Suprapubic skin (tissue), 4 donors: ENCODE results near the gene PHETA1. TPM values are rescaled to one million over a fixed set of nuclear protein-coding genes. Genes with fewer than 3 reads are reported as not detected.
"Not testable (repeated sequence)": the region's sequence is repeated elsewhere in the genome, so short reads cannot be mapped to it uniquely, and the experiment has no call there.

Experiments
- DNase-seq, 2 donors: peaks; one replicate each; pipeline ENCODE4 v3.0.0-alpha.2; 2019; ENCODE audit warnings: low spot score in 2 of 2
- H3K27ac ChIP-seq: fragments of 200-600 bp; sonication (generic); one replicate; pipeline ENCODE4 v1.5.1; 2019
- H3K27me3 ChIP-seq: fragments of 200-600 bp; sonication (generic); one replicate; pipeline ENCODE4 v1.5.1; 2019
- H3K36me3 ChIP-seq: fragments of 200-600 bp; sonication (generic); one replicate; pipeline ENCODE4 v1.5.1; 2019
- H3K4me1 ChIP-seq: fragments of 200-600 bp; sonication (generic); one replicate; pipeline ENCODE4 v1.5.1; 2019
- H3K4me3 ChIP-seq: fragments of 200-600 bp; sonication (generic); one replicate; pipeline ENCODE4 v1.5.1; 2019; ENCODE audit warnings: mild to moderate bottlenecking
- H3K9me3 ChIP-seq: fragments of 200-600 bp; sonication (generic); one replicate; pipeline ENCODE4 v1.5.1; 2019
- EP300 ChIP-seq: sonication (generic); formaldehyde crosslinking; IDR thresholded peaks from one replicate; pipeline ENCODE4 v1.6.1; 2017; ENCODE audit warnings: antibody characterized with exemption
- POLR2A ChIP-seq, 2 donors: fragments of 450-650 bp; IDR thresholded peaks; one replicate each; pipeline ENCODE4 v1.6.1; 2017; ENCODE audit warnings: antibody characterized with exemption in 2 of 2, mild to moderate bottlenecking in 2 of 2, moderate library complexity in 2 of 2
- POLR2AphosphoS5 ChIP-seq, 3 donors: sonication (generic); formaldehyde crosslinking; IDR thresholded peaks; one replicate each; pipeline ENCODE4 v1.6.1; 2017; ENCODE audit warnings: antibody characterized with exemption in 3 of 3
- WGBS: methylation state at CpG from one replicate; pipeline ENCODE4 v1.1.5; 2018; 5-methylcytosine and 5-hydroxymethylcytosine counted together
- total RNA-seq, 4 donors: library from RNA; depleted of rRNA; stranded (reverse); fragments of >200 nt; gene quantifications; one replicate each; pipeline ENCODE4 v1.1.0, GENCODE V29; 2016
- TF ChIP-seq, protein P1 (sequence below), 2 donors: fragments of 200-600 bp in 1 of 2; fragments of 450-650 bp in 1 of 2; sonication (generic) in 1 of 2; IDR thresholded peaks; one replicate each; pipeline ENCODE4 v1.5.1; 2016 to 2019; ENCODE audit warnings: antibody characterized with exemption in 2 of 2, mild to moderate bottlenecking in 1 of 2, moderate library complexity in 1 of 2

The PHETA1 gene
- total RNA-seq, 4 donors from 2014 or later: 15.9 to 25.7 (median 23.2) TPM

DNA sequence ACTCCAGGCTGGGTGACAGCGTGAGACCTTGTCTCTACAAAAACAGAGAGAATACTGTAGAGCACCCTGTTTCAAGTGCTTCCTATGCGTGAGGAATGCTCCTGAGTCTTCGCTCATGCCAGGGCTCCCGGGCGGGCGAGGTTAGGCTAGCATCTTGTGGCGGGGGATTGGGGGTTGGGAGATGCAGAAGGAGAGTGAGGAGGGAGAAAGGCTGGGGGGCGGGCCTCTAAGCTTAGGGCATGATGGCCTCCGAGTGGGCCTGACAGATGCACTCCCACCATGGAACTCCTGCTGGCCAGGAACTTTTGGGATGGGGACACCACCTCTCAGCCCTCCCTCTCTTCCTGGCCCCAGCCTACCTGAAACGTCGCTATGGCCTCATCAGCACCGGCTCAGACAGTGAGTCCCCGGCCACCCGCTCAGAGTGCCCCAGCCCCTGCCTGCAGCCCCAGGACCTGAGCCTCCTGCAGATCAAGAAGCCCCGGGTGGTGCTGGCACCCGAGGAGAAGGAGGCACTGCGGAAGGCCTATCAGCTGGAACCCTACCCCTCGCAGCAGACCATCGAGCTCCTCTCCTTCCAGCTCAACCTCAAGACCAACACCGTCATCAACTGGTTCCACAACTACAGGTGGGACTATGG lies 27.3 kb downstream of the PHETA1 start:
- TF ChIP-seq POLR2A (IDR thresholded peaks at IDR 0.05) (no peak), POLR2AphosphoS5 (IDR thresholded peaks at IDR 0.05) (no peak), EP300 (no peak)
- TF ChIP-seq, protein P1, sequence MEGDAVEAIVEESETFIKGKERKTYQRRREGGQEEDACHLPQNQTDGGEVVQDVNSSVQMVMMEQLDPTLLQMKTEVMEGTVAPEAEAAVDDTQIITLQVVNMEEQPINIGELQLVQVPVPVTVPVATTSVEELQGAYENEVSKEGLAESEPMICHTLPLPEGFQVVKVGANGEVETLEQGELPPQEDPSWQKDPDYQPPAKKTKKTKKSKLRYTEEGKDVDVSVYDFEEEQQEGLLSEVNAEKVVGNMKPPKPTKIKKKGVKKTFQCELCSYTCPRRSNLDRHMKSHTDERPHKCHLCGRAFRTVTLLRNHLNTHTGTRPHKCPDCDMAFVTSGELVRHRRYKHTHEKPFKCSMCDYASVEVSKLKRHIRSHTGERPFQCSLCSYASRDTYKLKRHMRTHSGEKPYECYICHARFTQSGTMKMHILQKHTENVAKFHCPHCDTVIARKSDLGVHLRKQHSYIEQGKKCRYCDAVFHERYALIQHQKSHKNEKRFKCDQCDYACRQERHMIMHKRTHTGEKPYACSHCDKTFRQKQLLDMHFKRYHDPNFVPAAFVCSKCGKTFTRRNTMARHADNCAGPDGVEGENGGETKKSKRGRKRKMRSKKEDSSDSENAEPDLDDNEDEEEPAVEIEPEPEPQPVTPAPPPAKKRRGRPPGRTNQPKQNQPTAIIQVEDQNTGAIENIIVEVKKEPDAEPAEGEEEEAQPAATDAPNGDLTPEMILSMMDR (IDR thresholded peaks at IDR 0.05): no peak
- no peaks in the 10 kb centered on the region for H3K4me1 ChIP-seq
- no peak for DNase-seq
- WGBS: 92% methylated on average over 10 of the region's 20 CpGs
- H3K36me3 ChIP-seq: no peaks in the 10 kb centered on the region
- H3K4me3 ChIP-seq: no peak overlapping the region
- no peak overlapping the region for H3K27ac ChIP-seq
- H3K27me3 ChIP-seq: no peaks in the 10 kb centered on the region
- no peaks in the 10 kb centered on the region for H3K9me3 ChIP-seq

DNA sequence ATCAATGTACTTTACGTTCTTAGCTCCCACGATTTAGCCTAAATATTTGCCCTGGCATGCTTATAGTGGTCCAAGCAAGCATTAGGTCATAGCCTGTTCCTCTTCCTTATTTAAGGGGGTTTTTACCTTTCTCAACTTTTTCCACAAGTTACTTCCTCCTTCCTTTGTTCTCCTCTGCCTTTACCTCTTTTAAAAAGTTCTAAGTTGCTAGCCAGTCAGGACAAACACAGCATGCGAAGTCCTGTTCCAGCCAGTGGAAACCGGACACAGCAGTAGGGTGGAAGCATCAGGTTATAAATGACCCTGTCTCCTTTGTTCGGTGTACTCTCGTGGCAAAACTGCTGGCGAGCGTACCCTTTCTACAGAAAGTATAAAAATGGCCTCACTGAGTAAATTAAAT lies 28.2 kb downstream of the PHETA1 start:
- H3K4me3 ChIP-seq, H3K27ac ChIP-seq, H3K27me3 ChIP-seq, H3K9me3 ChIP-seq, H3K36me3 ChIP-seq, DNase-seq, H3K4me1 ChIP-seq: not testable (repeated sequence)
- WGBS: 81% methylated on average over 8 of the region's 8 CpGs

DNA sequence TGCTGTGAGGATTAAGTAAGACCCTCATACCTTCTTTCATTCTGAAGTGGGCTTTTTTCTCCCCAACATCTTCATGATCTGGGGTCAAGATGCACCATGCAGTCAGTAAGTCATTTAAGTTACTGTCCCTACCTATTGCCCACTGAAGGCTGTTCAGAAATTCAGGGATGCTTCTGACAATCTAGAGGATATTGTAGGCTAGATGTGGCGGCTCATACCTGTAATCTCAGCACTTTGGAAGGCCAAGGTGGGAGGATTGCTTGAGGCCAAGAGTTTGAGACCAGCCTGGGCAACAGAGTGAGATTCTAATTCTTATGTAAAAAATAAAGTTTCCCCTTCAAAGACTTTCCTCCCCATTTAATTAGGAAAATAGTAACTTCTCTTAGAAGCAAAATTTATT lies 28.7 kb downstream of the PHETA1 start:
- Histone ChIP-seq H3K9me3 (no peaks in the 10 kb centered on the region), H3K36me3 (no peaks in the 10 kb centered on the region), H3K4me3 (no peak overlapping the region), H3K27me3 (no peaks in the 10 kb centered on the region), H3K4me1 (no peaks in the 10 kb centered on the region), H3K27ac (no peak overlapping the region)
- WGBS: 89% methylated on average over 1 of the region's 1 CpG
- DNase-seq: no peak
- TF ChIP-seq POLR2AphosphoS5 (IDR thresholded peaks at IDR 0.05) (no peak), EP300 (no peak), POLR2A (IDR thresholded peaks at IDR 0.05) (no peak)
- TF ChIP-seq, protein P1 (IDR thresholded peaks at IDR 0.05): no peak

DNA sequence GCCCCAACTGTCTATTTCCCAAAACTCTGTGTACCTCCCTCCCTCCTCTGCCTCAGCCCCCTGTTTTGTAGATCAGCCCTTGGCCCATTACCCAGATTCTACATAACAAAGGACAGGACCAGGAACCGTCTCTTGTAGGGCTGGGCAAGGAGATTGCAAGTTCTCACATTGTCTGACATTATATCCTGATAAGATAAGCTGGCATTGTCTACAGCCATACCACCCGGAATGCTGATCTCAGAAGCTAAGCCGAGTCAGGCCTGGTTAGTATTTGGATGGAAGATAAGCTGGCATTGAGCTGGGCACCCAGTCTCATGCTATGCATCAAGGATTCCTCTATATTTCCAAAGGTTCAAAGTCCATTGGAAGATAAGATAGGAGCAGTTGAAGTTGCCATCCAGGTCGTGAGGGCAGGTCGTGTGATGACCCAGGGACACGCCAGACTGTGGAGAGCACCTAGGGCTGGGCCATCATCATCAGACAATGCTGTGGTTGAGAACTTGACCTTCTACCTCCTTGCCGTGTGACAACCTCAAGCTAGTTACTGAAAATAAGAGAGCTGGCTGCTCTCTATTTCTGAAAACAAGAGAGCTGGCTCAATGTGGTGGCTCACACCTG lies 29.5 kb downstream of the PHETA1 start:
- Histone ChIP-seq H3K36me3 (no peaks in the 10 kb centered on the region), H3K9me3 (no peaks in the 10 kb centered on the region), H3K27ac (no peak overlapping the region), H3K4me1 (no peaks in the 10 kb centered on the region), H3K27me3 (peaks cover 1% of the 10 kb centered on the region), H3K4me3 (no peak overlapping the region)
- 85% methylated on average over 7 of the region's 7 CpGs for WGBS
- TF ChIP-seq EP300 (no peak), POLR2AphosphoS5 (IDR thresholded peaks at IDR 0.05) (no peak), POLR2A (IDR thresholded peaks at IDR 0.05) (no peak)
- TF ChIP-seq, protein P1 (IDR thresholded peaks at IDR 0.05): no peak
- no peak for DNase-seq

DNA sequence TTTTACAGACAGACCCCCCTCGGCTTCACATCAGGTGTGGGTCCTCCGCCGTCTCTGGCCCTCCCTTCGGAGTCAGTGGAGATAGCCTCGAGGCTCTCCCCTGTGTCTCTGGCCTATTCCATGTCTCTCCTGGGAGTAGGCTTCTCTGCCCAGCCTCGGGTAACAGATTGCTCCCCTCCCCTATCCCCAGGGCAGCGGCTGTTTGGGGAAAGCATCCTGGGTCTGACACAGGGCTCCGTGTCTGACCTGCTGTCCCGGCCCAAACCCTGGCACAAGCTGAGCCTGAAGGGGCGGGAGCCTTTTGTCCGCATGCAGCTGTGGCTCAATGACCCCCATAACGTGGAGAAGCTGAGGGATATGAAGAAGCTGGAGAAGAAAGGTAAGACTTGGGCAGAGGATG lies 30.8 kb downstream of the PHETA1 start:
- H3K4me3 ChIP-seq: no peak overlapping the region
- H3K9me3 ChIP-seq: no peaks in the 10 kb centered on the region
- TF ChIP-seq POLR2A (IDR thresholded peaks at IDR 0.05): no peak
- TF ChIP-seq EP300: no peak
- no peak for TF ChIP-seq POLR2AphosphoS5 (IDR thresholded peaks at IDR 0.05)
- TF ChIP-seq, protein P1 (IDR thresholded peaks at IDR 0.05): no peak
- H3K4me1 ChIP-seq: no peaks in the 10 kb centered on the region
- DNase-seq: no peak
- WGBS: 79% methylated on average over 12 of the region's 12 CpGs
- no peak overlapping the region for H3K27ac ChIP-seq
- no peaks in the 10 kb centered on the region for H3K36me3 ChIP-seq
- peaks cover 5% of the 10 kb centered on the region for H3K27me3 ChIP-seq
